Effector memory CD8-positive, alpha-beta T cell (primary cell): Measurements from ENCODE around the gene PPA1.
"Not testable (repeated sequence)": the region's sequence is repeated elsewhere in the genome, so short reads cannot be mapped to it uniquely, and the experiment has no call there.

Experiments used
- ATAC-seq: fragments of 150-1000 bp; cut with Tn5 transposase; replicated peaks from 2 replicates; pipeline ENCODE4 v1.10.0; 2021; ENCODE audit warnings: mild to moderate bottlenecking, moderate library complexity
- DNase-seq, 3 experiments: peaks; one replicate each; pipeline ENCODE4 v3.0.0; 2021
- H3K27ac Mint-ChIP-seq, 2 donors: one replicate each; pipeline ENCODE4 v1.8.0; 2022; ENCODE audit warnings: mild to moderate bottlenecking in 2 of 2, mixed read lengths in 2 of 2, moderate library complexity in 2 of 2
- H3K27me3 Mint-ChIP-seq, 2 donors: one replicate each; pipeline ENCODE4 v1.8.0; 2022; ENCODE audit warnings: mixed read lengths in 2 of 2
- H3K36me3 Mint-ChIP-seq: one replicate; pipeline ENCODE4 v1.8.0; 2022; ENCODE audit warnings: mild to moderate bottlenecking, moderate library complexity, mixed read lengths; ENCODE audit not compliant: insufficient read depth
- H3K4me1 Mint-ChIP-seq, 2 donors: one replicate each; pipeline ENCODE4 v1.8.0; 2022; ENCODE audit warnings: low read depth in 2 of 2, mixed read lengths in 2 of 2
- H3K4me3 Mint-ChIP-seq, 2 donors: one replicate each; pipeline ENCODE4 v1.8.0; 2022; ENCODE audit warnings: mild to moderate bottlenecking in 2 of 2, mixed read lengths in 2 of 2, moderate library complexity in 2 of 2
- H3K9me3 Mint-ChIP-seq, 2 donors: one replicate each; pipeline ENCODE4 v1.8.0; 2022; ENCODE audit warnings: mixed read lengths in 2 of 2

The PPA1 gene

GRCh38 chr10:70241081-70241480 is 7.9 kb upstream of the PPA1 start:
- H3K27ac Mint-ChIP-seq = no peak overlapping the region
- no peak overlapping the region for H3K4me3 Mint-ChIP-seq
- ATAC-seq = no peak
- no peaks in the 10 kb centered on the region for H3K4me1 Mint-ChIP-seq
- H3K9me3 Mint-ChIP-seq = no peaks in the 10 kb centered on the region
- peaks cover 0 to 9% of the 10 kb centered on the region in 2 donors for H3K27me3 Mint-ChIP-seq
- no peaks in the 10 kb centered on the region for H3K36me3 Mint-ChIP-seq
- DNase-seq = no peak

- not testable (repeated sequence) for H3K27ac Mint-ChIP-seq, H3K4me1 Mint-ChIP-seq, H3K9me3 Mint-ChIP-seq, H3K27me3 Mint-ChIP-seq, DNase-seq, ATAC-seq, H3K4me3 Mint-ChIP-seq, H3K36me3 Mint-ChIP-seq
These were observed 6.8 kb upstream of the PPA1 start for GRCh38 chr10:70239986-70240385.

GRCh38 chr10:70239077-70239976 is 6.1 kb upstream of the PPA1 start:
- not testable (repeated sequence) for H3K27ac Mint-ChIP-seq, H3K36me3 Mint-ChIP-seq, ATAC-seq, H3K4me1 Mint-ChIP-seq, H3K27me3 Mint-ChIP-seq, H3K9me3 Mint-ChIP-seq, H3K4me3 Mint-ChIP-seq, DNase-seq

GRCh38 chr10:70237958-70238536 is 4.8 kb upstream of the PPA1 start:
- not testable (repeated sequence) for H3K36me3 Mint-ChIP-seq, DNase-seq, H3K4me3 Mint-ChIP-seq, H3K4me1 Mint-ChIP-seq, H3K27me3 Mint-ChIP-seq, H3K27ac Mint-ChIP-seq, H3K9me3 Mint-ChIP-seq, ATAC-seq

GRCh38 chr10:70234668-70235447 is 1.6 kb upstream of the PPA1 start:
- DNase-seq = no peak
- H3K27me3 Mint-ChIP-seq = peaks cover 0 to 9% of the 10 kb centered on the region in 2 donors

GRCh38 chr10:70233939-70234300 is 691 bp upstream of the PPA1 start:
- H3K27ac Mint-ChIP-seq = peak overlapping the region; percentile 85 to 88
- peaks cover 0 to 9% of the 10 kb centered on the region in 2 donors for H3K27me3 Mint-ChIP-seq
- no peak for DNase-seq
- ATAC-seq = no peak
- H3K4me3 Mint-ChIP-seq = peak overlapping the region; percentile 87
- peaks cover 9% of the 10 kb centered on the region for H3K36me3 Mint-ChIP-seq
- H3K4me1 Mint-ChIP-seq = peaks cover 8 to 10% of the 10 kb centered on the region in 2 donors
- no peaks in the 10 kb centered on the region for H3K9me3 Mint-ChIP-seq

More at GRCh38 chr10:70234668-70235447, 1.6 kb upstream of the PPA1 start:
- peaks cover 7 to 10% of the 10 kb centered on the region in 2 donors for H3K4me1 Mint-ChIP-seq
- H3K27ac Mint-ChIP-seq = no peak overlapping the region
- H3K36me3 Mint-ChIP-seq = peaks cover 6% of the 10 kb centered on the region
- ATAC-seq = no peak
- H3K4me3 Mint-ChIP-seq = peak overlapping the region in 1 of 2 donors; percentile 42
- no peaks in the 10 kb centered on the region for H3K9me3 Mint-ChIP-seq

GRCh38 chr10:70232859-70233108 is 445 bp downstream of the PPA1 start:
- Mint-ChIP-seq H3K4me3 (peak overlapping the region; percentile 87), H3K4me1 (peaks cover 8 to 14% of the 10 kb centered on the region in 2 donors), H3K36me3 (peaks cover 9% of the 10 kb centered on the region), H3K27ac (peak overlapping the region; percentile 80 to 88), H3K9me3 (no peaks in the 10 kb centered on the region), H3K27me3 (peaks cover 0 to 9% of the 10 kb centered on the region in 2 donors)
- ATAC-seq (no peak), DNase-seq (no peak)

- H3K4me1 Mint-ChIP-seq = peaks cover 8 to 14% of the 10 kb centered on the region in 2 donors
- peak overlapping the region; percentile 87 for H3K4me3 Mint-ChIP-seq
- H3K27me3 Mint-ChIP-seq = peaks cover 0 to 5% of the 10 kb centered on the region in 2 donors
- DNase-seq (peak; percentile 5 to 25 (median 20)), ATAC-seq (peak; percentile 6)
- H3K9me3 Mint-ChIP-seq = no peaks in the 10 kb centered on the region
- peaks cover 9% of the 10 kb centered on the region for H3K36me3 Mint-ChIP-seq
- H3K27ac Mint-ChIP-seq = peak overlapping the region; percentile 80 to 88
These were observed 922 bp downstream of the PPA1 start for GRCh38 chr10:70232155-70232858.

GRCh38 chr10:70228491-70228890 is 4.7 kb downstream of the PPA1 start:
- Mint-ChIP-seq H3K36me3 (peaks cover 4% of the 10 kb centered on the region), H3K27me3 (no peaks in the 10 kb centered on the region), H3K27ac (peak overlapping the region in 1 of 2 donors; percentile 62), H3K9me3 (no peaks in the 10 kb centered on the region), H3K4me3 (no peak overlapping the region), H3K4me1 (peaks cover 8 to 17% of the 10 kb centered on the region in 2 donors)
- ATAC-seq (no peak), DNase-seq (no peak)

- Mint-ChIP-seq H3K9me3 (no peaks in the 10 kb centered on the region), H3K4me3 (no peak overlapping the region), H3K27me3 (no peaks in the 10 kb centered on the region), H3K27ac (no peak overlapping the region), H3K36me3 (peaks cover 4% of the 10 kb centered on the region), H3K4me1 (peaks cover 10 to 17% of the 10 kb centered on the region in 2 donors)
- ATAC-seq (no peak), DNase-seq (no peak)
These were observed 5.5 kb downstream of the PPA1 start for GRCh38 chr10:70227548-70228320.

GRCh38 chr10:70223728-70224127 is 9.5 kb downstream of the PPA1 start:
- H3K4me3 Mint-ChIP-seq = no peak overlapping the region
- ATAC-seq = no peak
- H3K9me3 Mint-ChIP-seq = no peaks in the 10 kb centered on the region
- H3K36me3 Mint-ChIP-seq = peaks cover 4% of the 10 kb centered on the region
- no peak overlapping the region for H3K27ac Mint-ChIP-seq
- no peaks in the 10 kb centered on the region for H3K27me3 Mint-ChIP-seq
- peaks cover 12 to 14% of the 10 kb centered on the region in 2 donors for H3K4me1 Mint-ChIP-seq
- DNase-seq = no peak

GRCh38 chr10:70222811-70223447 is 10.3 kb downstream of the PPA1 start:
- not testable (repeated sequence) for DNase-seq, H3K27me3 Mint-ChIP-seq, H3K9me3 Mint-ChIP-seq, H3K36me3 Mint-ChIP-seq, H3K4me3 Mint-ChIP-seq, ATAC-seq
- H3K27ac Mint-ChIP-seq = peak overlapping the region in 1 of 2 donors; percentile 71
- peaks cover 12 to 13% of the 10 kb centered on the region in 2 donors for H3K4me1 Mint-ChIP-seq
